Right ventricle myocardium superior (tissue), 1 donor: ENCODE data around the gene CELF6. TPM values are rescaled to one million over a fixed set of nuclear protein-coding genes. Genes with fewer than 3 reads are reported as not detected.
"Not testable (repeated sequence)": the region's sequence is repeated elsewhere in the genome, so short reads cannot be mapped to it uniquely, and the experiment has no call there.

Source experiments
- ATAC-seq: fragments of 200-7000 bp; cut with Tn5 transposase; one replicate; pipeline ENCODE4 v1.9.1; 2020; ENCODE audit warnings: mild to moderate bottlenecking; ENCODE audit not compliant: poor library complexity
- DNase-seq: peaks from one replicate; pipeline ENCODE4 v3.0.0-alpha.2; 2020
- intact Hi-C: fragments of 100-400 bp; cut with DNase I; formaldehyde crosslinking; loops from one replicate; pipeline ENCODE4 v1.11.2; 2022
- total RNA-seq: library from RNA; stranded (reverse); fragmentation: NEBNext Ultra II Directional; extraction: Animal tissue kit (Norgen Biotek cat#: 25700); gene quantifications from one replicate; pipeline ENCODE4 v1.2.1, GENCODE V29; 2021
- donor health status: DM: no; HTN: yes; CAD: no; lungs with severe emphysema.

The CELF6 gene
- total RNA-seq, 1 donor from 2014 or later: 1.3 TPM

GRCh38 chr15:72280751-72281150, 39.2 kb downstream of the CELF6 start:
- DNase-seq: no peak
- no peak for ATAC-seq
- intact Hi-C loops: no loop called here

GRCh38 chr15:72278737-72279136, 41.2 kb downstream of the CELF6 start:
- ATAC-seq (no peak), DNase-seq (no peak)
- intact Hi-C loops: loop anchor here (10.0 kb wide), 1 partner anchor 84 kb away; the partner anchor contains the start of gene GRAMD2A

GRCh38 chr15:72276326-72276700, 43.6 kb downstream of the CELF6 start:
- ATAC-seq: no peak
- no peak for DNase-seq
- intact Hi-C loops: loop anchor here (10.0 kb wide), 1 partner anchor 82 kb away; the partner anchor contains the start of gene GRAMD2A

GRCh38 chr15:72275635-72276325, 44.2 kb downstream of the CELF6 start:
- not testable (repeated sequence) for ATAC-seq, DNase-seq
- intact Hi-C loops: loop anchor here (10.0 kb wide), 1 partner anchor 81 kb away; the partner anchor contains the start of gene GRAMD2A

GRCh38 chr15:72272997-72273352, 47.0 kb downstream of the CELF6 start:
- no peak for DNase-seq
- intact Hi-C loops: loop anchor here (10.0 kb wide), 1 partner anchor 78 kb away; the partner anchor contains the start of gene GRAMD2A
- ATAC-seq: no peak

GRCh38 chr15:72272213-72272996, 47.6 kb downstream of the CELF6 start, which contains the start of gene PARP6:
TSS of gene PARP6 (minus strand) at chr15:72272554. CDS start at chr15:72267477, 5,077 bp downstream.
- peak; percentile 99 for DNase-seq
- ATAC-seq: peak; percentile 99
- intact Hi-C loops: loop anchor here (10.0 kb wide), 1 partner anchor 78 kb away; the partner anchor contains the start of gene GRAMD2A

- DNase-seq (no peak), ATAC-seq (no peak)
- intact Hi-C loops: loop anchor here (10.0 kb wide), 1 partner anchor 77 kb away; the partner anchor contains the start of gene GRAMD2A
Measured at GRCh38 chr15:72271895-72272212, 48.1 kb downstream of the CELF6 start.

- DNase-seq (no peak), ATAC-seq (no peak)
- intact Hi-C loops: loop anchor here (10.0 kb wide), 1 partner anchor 76 kb away; the partner anchor contains the start of gene GRAMD2A
Measured at GRCh38 chr15:72271221-72271620, 48.7 kb downstream of the CELF6 start.

- no peak for DNase-seq
- intact Hi-C loops: loop anchor here (10.0 kb wide), 1 partner anchor 75 kb away; the partner anchor contains the start of gene GRAMD2A
- no peak for ATAC-seq
Measured at GRCh38 chr15:72269739-72270138, 50.2 kb downstream of the CELF6 start.

GRCh38 chr15:72265031-72265430, 54.9 kb downstream of the CELF6 start:
- ATAC-seq (no peak), DNase-seq (no peak)
- intact Hi-C loops: no loop called here

- DNase-seq: no peak
- no peak for ATAC-seq
- intact Hi-C loops: no loop called here
Measured at GRCh38 chr15:72252663-72253299, 67.2 kb downstream of the CELF6 start.

- DNase-seq: no peak
- intact Hi-C loops: no loop called here
- no peak for ATAC-seq
Measured at GRCh38 chr15:72249142-72249810, 70.7 kb downstream of the CELF6 start.

GRCh38 chr15:72248514-72248913, 71.4 kb downstream of the CELF6 start:
- intact Hi-C loops: no loop called here
- ATAC-seq: no peak
- no peak for DNase-seq

GRCh38 chr15:72242775-72243370, 77.1 kb downstream of the CELF6 start:
- intact Hi-C loops: no loop called here
- DNase-seq (no peak), ATAC-seq (no peak)

- ATAC-seq (no peak), DNase-seq (no peak)
- intact Hi-C loops: no loop called here
Measured at GRCh38 chr15:72239652-72240051, 80.3 kb downstream of the CELF6 start.

GRCh38 chr15:72238586-72238985, 81.4 kb downstream of the CELF6 start:
- intact Hi-C loops: no loop called here
- no peak for ATAC-seq
- DNase-seq: no peak

GRCh38 chr15:72237853-72238224, 82.1 kb downstream of the CELF6 start:
- ATAC-seq (no peak), DNase-seq (no peak)
- intact Hi-C loops: no loop called here
